GM21737 (cell line): ENCODE measurements around the gene RGS7.

ENCODE experiments used
- ATAC-seq: cut with Tn5 transposase; IDR thresholded peaks from one replicate; pipeline ENCODE4 v1.9.1; 2021; ENCODE audit warnings: mild to moderate bottlenecking, moderate library complexity; ENCODE audit not compliant: unreplicated experiment

Gene RGS7

GRCh38 chr1:241356519-241357365 is at the start of gene RGS7:
TSS of gene RGS7 (minus strand) at chr1:241357205.
- peak; percentile 64 for ATAC-seq

GRCh38 chr1:241406421-241406820 is 49.4 kb upstream of the RGS7 start:
- no peak for ATAC-seq

GRCh38 chr1:241401156-241401555 is 44.2 kb upstream of the RGS7 start:
- no peak for ATAC-seq

GRCh38 chr1:241396747-241397681 is 40.0 kb upstream of the RGS7 start:
- ATAC-seq = no peak

- ATAC-seq = no peak
Observed at GRCh38 chr1:241391926-241392710, 35.1 kb upstream of the RGS7 start.

- no peak for ATAC-seq
Observed at GRCh38 chr1:241390526-241390925, 33.5 kb upstream of the RGS7 start.

GRCh38 chr1:241389400-241389799 is 32.4 kb upstream of the RGS7 start:
- no peak for ATAC-seq

GRCh38 chr1:241387216-241387615 is 30.2 kb upstream of the RGS7 start:
- no peak for ATAC-seq

- no peak for ATAC-seq
Observed at GRCh38 chr1:241376701-241377100, 19.7 kb upstream of the RGS7 start.

- ATAC-seq = no peak
Observed at GRCh38 chr1:241375886-241376285, 18.9 kb upstream of the RGS7 start.

GRCh38 chr1:241366196-241366595 is 9.2 kb upstream of the RGS7 start:
- no peak for ATAC-seq

GRCh38 chr1:241362350-241362749 is 5.3 kb upstream of the RGS7 start:
- ATAC-seq = no peak

GRCh38 chr1:241357366-241358340 is 648 bp upstream of the RGS7 start:
- ATAC-seq = no peak

GRCh38 chr1:241356187-241356518 is 852 bp downstream of the RGS7 start:
- ATAC-seq = no peak

- ATAC-seq = no peak
Observed at GRCh38 chr1:241355311-241356010, 1.5 kb downstream of the RGS7 start.

- no peak for ATAC-seq
Observed at GRCh38 chr1:241352401-241352800, 4.6 kb downstream of the RGS7 start.

GRCh38 chr1:241351841-241352240 is 5.2 kb downstream of the RGS7 start:
- ATAC-seq = no peak

GRCh38 chr1:241343956-241344355 is 13.0 kb downstream of the RGS7 start:
- no peak for ATAC-seq

- ATAC-seq = no peak
Observed at GRCh38 chr1:241336335-241336734, 20.7 kb downstream of the RGS7 start.
